Measurements from ENCODE around the gene IGSF8. TPM values are rescaled to one million over a fixed set of nuclear protein-coding genes. Genes with fewer than 3 reads are reported as not detected.

The IGSF8 gene
- total and polyA plus RNA-seq, 10 donors = 15.6 to 28.9 (median 21.7) TPM

DNA sequence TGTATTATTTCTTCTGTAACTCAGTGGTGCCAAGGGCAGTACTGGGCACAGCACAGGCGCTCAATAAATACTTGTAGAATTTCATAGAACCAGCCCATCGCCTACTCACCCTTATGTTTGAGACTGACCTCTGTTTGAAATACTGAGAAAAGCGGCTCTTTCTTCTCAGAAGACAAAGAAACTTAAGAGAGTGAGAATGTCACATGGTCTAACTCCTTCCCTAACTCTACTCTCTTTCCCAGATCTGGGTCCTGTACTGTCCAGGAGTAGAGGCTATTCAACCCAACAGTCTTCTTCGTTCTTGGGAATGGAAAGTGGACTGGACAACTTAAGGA is 4.2 kb downstream of the IGSF8 start:
- Histone ChIP-seq H3K4me1 (peaks cover 14 to 48% (median 25%) of the 10 kb centered on the region in 6 donors), H3K36me3 (peaks cover 0 to 65% (median 42%) of the 10 kb centered on the region in 6 donors), H3K27ac (no peak overlapping the region), H3K9me3 (no peaks in the 10 kb centered on the region), H3K4me3 (no peak overlapping the region), H3K27me3 (replicated peaks in 1 of 7) (no peaks in the 10 kb centered on the region)
- DNase-seq = no peak
- 90 to 96% (median 95%) methylated on average over 4 of the region's 4 CpGs for WGBS, 5 donors
- TF ChIP-seq POLR2A (IDR thresholded peaks at IDR 0.05) (no peak), POLR2AphosphoS5 (IDR thresholded peaks at IDR 0.05) (no peak)
- TF ChIP-seq, protein P1, sequence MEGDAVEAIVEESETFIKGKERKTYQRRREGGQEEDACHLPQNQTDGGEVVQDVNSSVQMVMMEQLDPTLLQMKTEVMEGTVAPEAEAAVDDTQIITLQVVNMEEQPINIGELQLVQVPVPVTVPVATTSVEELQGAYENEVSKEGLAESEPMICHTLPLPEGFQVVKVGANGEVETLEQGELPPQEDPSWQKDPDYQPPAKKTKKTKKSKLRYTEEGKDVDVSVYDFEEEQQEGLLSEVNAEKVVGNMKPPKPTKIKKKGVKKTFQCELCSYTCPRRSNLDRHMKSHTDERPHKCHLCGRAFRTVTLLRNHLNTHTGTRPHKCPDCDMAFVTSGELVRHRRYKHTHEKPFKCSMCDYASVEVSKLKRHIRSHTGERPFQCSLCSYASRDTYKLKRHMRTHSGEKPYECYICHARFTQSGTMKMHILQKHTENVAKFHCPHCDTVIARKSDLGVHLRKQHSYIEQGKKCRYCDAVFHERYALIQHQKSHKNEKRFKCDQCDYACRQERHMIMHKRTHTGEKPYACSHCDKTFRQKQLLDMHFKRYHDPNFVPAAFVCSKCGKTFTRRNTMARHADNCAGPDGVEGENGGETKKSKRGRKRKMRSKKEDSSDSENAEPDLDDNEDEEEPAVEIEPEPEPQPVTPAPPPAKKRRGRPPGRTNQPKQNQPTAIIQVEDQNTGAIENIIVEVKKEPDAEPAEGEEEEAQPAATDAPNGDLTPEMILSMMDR (IDR thresholded peaks at IDR 0.05 in 8 of 11, conservative IDR thresholded peaks at IDR 0.05 in 3 of 11) = no peak
- intact Hi-C loops (cut with DNase I; ENCODE audit: low total_unique reads) = loop anchor here (10.0 kb wide), 1 partner anchor 309 kb away; the partner anchor contains the start of gene DUSP23

- TF ChIP-seq, protein P1 (IDR thresholded peaks at IDR 0.05 in 8 of 11, conservative IDR thresholded peaks at IDR 0.05 in 3 of 11) = no peak
- TF ChIP-seq POLR2A (IDR thresholded peaks at IDR 0.05) (no peak), POLR2AphosphoS5 (IDR thresholded peaks at IDR 0.05) (no peak)
- Histone ChIP-seq H3K27me3 (replicated peaks in 1 of 7) (no peaks in the 10 kb centered on the region), H3K4me3 (no peak overlapping the region), H3K4me1 (peaks cover 14 to 45% (median 23%) of the 10 kb centered on the region in 6 donors), H3K36me3 (peaks cover 0 to 70% (median 44%) of the 10 kb centered on the region in 6 donors), H3K27ac (no peak overlapping the region), H3K9me3 (no peaks in the 10 kb centered on the region)
- WGBS, 5 donors = 78 to 91% (median 90%) methylated on average over 11 to 21 of the region's 21 CpGs
- intact Hi-C loops (cut with DNase I; ENCODE audit: low total_unique reads) = loop anchor here (10.0 kb wide), 1 partner anchor 309 kb away; the partner anchor contains the start of gene DUSP23
- DNase-seq = peak; percentile 71
Measured at GRCh38 chr1:160093624-160094290, 4.7 kb downstream of the IGSF8 start.

DNA sequence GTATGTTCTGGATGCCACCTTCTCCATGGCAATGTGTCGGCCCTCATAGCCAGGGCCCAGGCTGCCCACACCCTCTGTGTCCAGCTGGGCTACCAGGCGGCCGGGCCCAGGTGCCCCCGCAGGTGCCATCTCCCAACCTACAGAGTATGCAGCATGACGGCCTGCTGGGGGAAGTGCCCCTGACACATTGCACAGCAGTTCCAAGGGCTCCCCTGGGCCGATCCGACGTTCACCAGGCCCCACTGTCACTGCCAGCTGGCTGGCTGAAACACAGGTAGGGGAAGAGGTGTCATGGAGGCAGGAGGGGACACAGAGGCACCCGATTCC is 5.4 kb downstream of the IGSF8 start:
- Histone ChIP-seq H3K36me3 (peaks cover 0 to 77% (median 48%) of the 10 kb centered on the region in 6 donors), H3K4me3 (no peak overlapping the region), H3K9me3 (no peaks in the 10 kb centered on the region), H3K4me1 (peaks cover 14 to 41% (median 22%) of the 10 kb centered on the region in 6 donors), H3K27ac (no peak overlapping the region), H3K27me3 (replicated peaks in 1 of 7) (no peaks in the 10 kb centered on the region)
- intact Hi-C loops (cut with DNase I; ENCODE audit: low total_unique reads) = loop anchor here (10.0 kb wide), 1 partner anchor 308 kb away; the partner anchor contains the start of gene DUSP23
- DNase-seq = peak; percentile 75
- TF ChIP-seq, protein P1 (IDR thresholded peaks at IDR 0.05 in 8 of 11, conservative IDR thresholded peaks at IDR 0.05 in 3 of 11) = no peak
- TF ChIP-seq POLR2A (IDR thresholded peaks at IDR 0.05) (no peak), POLR2AphosphoS5 (IDR thresholded peaks at IDR 0.05) (no peak)
- WGBS, 5 donors = 65 to 87% (median 82%) methylated on average over 5 to 9 of the region's 9 CpGs

- H3K4me3 ChIP-seq = no peak overlapping the region
- H3K4me1 ChIP-seq = peaks cover 9 to 36% (median 17%) of the 10 kb centered on the region in 6 donors
- TF ChIP-seq POLR2A (IDR thresholded peaks at IDR 0.05) = no peak
- TF ChIP-seq, protein P1 (IDR thresholded peaks at IDR 0.05 in 8 of 11, conservative IDR thresholded peaks at IDR 0.05 in 3 of 11) = no peak
- no peak for TF ChIP-seq POLR2AphosphoS5 (IDR thresholded peaks at IDR 0.05)
- 94 to 97% (median 96%) methylated on average over 19 to 32 of the region's 32 CpGs for WGBS, 5 donors
- peaks cover 0 to 81% (median 49%) of the 10 kb centered on the region in 6 donors for H3K36me3 ChIP-seq
- no peaks in the 10 kb centered on the region for H3K27me3 ChIP-seq (replicated peaks in 1 of 7)
- no peaks in the 10 kb centered on the region for H3K9me3 ChIP-seq
- intact Hi-C loops (cut with DNase I; ENCODE audit: low total_unique reads) = loop anchor here (10.0 kb wide), 1 partner anchor 308 kb away; the partner anchor contains the start of gene DUSP23
- no peak overlapping the region for H3K27ac ChIP-seq
- DNase-seq = peak; percentile 73
Measured at GRCh38 chr1:160092366-160093068, 5.9 kb downstream of the IGSF8 start.

All from spleen (tissue), 11 donors.